CD4-positive, alpha-beta T cell treated with Interleukin-15 for 1 hour (primary cell): ENCODE measurements around the gene ZFPM1.
A peak's percentile ranks its signal among the peaks of the same experiment; 100 is the strongest.

ENCODE experiments used
- DNase-seq: peaks from one replicate; pipeline ENCODE4 v3.0.0-alpha.2; 2020

The ZFPM1 gene

GRCh38 chr16:88468275-88469129 is 15.4 kb downstream of the ZFPM1 start:
- DNase-seq: no peak

GRCh38 chr16:88469615-88470395 is 16.7 kb downstream of the ZFPM1 start:
- DNase-seq: peak; percentile 59

- DNase-seq: peak; percentile 46
These were observed 17.3 kb downstream of the ZFPM1 start for GRCh38 chr16:88470396-88470680.

DNA sequence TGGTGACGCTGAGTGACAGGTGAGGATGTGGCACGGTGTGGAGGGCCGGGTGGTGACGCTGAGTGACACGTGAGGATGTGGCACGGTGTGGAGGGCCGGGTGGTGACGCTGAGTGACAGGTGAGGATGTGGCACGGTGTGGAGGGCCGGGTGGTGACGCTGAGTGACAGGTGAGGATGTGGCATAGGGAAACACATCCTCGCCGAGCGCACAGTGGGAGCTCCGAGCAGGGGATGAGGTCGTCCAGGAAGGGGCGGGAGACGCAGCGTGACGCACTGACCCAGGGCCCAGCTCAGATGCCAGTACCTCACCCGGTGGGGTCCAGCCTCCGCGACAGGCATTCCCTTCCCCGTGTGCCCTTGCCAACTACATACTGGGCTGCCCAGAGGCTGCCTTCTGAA is 17.6 kb downstream of the ZFPM1 start:
- DNase-seq: peak; percentile 47

- no peak for DNase-seq
These were observed 18.0 kb downstream of the ZFPM1 start for GRCh38 chr16:88471115-88471514.

DNA sequence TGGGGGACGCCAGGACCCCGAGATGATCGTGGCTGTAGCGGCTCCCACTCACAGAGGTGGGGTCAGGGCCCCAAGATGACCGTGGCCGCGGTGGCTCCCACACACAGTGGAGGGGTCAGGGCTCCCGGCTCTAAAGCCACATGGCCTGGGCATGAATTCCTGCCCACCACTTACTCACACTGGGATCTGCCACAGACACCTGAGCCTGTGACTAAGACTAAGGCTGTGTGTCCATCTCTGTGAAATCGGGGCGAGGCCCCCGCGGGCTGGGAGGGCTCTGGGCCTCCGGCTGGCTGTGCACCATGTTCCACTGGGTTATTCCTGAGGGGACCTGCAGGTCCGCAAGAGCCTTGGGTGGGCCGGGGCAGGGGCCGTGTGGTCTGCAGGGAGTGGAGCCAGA is 18.5 kb downstream of the ZFPM1 start:
- no peak for DNase-seq

DNA sequence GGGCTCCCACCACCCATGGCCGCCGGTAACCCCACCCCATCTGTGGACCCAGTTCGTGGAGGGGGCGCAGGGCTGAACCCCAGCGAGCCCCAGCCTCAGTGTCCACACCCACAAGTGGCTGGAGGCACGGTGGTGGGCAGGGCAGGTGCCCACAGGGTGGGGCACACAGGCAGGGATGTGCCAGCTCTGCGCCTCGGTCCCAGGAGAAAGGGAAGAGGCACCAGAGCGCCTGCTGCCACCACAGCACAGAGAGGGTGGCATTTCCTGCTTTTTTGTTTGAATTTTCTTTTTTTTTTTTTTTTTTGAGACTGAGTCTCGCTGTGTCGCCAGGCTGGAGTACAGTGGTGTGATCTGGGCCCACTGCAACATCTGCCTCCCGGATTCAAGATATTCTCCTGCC is 19.0 kb downstream of the ZFPM1 start:
- DNase-seq: no peak

DNA sequence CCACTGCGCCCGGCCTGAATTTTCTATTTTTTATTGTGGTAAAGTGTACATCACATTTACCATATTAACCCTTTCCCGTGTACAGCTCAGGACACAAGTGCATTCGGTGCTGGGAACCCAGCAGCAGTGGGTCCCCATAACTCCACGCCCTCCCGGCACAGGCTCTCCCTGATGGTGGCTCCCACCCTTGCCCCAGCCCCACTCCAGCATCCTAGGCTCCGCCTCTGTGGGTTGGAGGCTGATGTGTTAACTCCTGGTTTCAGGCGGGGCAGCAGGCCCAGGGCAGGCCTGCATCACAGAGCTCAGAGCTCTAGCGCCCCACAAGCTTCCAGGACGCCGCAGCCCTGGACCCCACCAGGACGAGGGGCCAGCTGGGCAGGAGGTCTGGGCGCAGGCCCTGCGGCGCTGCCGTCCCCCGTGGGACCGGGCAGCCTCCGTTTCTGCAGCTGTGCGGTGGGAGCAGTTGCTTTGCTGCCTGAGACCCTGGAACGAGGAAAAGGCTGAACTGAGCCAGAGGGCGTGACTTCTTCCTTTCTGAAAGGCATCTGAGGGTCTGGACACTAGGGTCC is 19.6 kb downstream of the ZFPM1 start:
- no peak for DNase-seq

- DNase-seq: no peak
These were observed 20.8 kb downstream of the ZFPM1 start for GRCh38 chr16:88473666-88474534.

DNA sequence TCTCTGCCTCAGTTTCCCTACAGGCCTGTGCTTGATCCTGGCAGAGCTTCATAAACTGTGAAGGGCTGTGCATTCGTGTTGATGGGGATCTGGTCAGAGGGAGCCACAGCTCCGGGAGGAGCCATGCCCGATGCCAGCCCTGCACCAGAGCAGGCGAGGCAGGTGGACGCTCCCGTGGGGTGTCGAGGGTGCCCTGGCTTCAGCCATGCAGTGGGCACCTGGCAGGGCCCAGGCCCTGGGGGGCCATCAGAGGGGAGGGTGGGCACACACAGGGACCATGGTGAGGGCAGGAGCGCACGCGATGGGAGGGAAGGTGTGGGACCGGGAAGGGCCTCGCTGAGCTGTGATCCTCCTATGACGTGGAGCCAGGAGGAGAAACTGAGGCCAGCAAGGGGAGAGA is 22.0 kb downstream of the ZFPM1 start:
- no peak for DNase-seq

DNA sequence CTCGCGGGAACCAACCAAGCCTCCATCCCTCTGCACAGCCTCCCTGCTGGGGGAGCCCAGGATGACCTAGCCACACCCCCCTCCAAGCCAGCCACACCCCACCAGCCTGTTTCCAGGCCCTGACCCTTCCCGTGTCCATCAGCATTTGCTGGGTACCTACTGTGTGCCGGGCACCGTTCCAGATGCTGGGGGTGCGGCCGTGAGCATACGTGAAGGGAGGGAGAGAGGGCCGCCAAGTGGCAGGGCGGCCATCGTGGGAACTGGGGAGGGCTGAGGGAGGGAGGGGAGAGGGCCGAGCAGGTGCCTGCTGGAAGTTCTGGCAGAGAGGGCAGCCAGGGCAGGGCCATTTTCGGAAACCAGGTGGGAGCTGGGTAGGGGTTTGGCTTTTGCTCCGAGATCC is 23.1 kb downstream of the ZFPM1 start:
- DNase-seq: no peak

- no peak for DNase-seq
These were observed 23.8 kb downstream of the ZFPM1 start for GRCh38 chr16:88476817-88477397.

GRCh38 chr16:88477631-88478519 is 24.8 kb downstream of the ZFPM1 start:
- DNase-seq: peak; percentile 51

DNA sequence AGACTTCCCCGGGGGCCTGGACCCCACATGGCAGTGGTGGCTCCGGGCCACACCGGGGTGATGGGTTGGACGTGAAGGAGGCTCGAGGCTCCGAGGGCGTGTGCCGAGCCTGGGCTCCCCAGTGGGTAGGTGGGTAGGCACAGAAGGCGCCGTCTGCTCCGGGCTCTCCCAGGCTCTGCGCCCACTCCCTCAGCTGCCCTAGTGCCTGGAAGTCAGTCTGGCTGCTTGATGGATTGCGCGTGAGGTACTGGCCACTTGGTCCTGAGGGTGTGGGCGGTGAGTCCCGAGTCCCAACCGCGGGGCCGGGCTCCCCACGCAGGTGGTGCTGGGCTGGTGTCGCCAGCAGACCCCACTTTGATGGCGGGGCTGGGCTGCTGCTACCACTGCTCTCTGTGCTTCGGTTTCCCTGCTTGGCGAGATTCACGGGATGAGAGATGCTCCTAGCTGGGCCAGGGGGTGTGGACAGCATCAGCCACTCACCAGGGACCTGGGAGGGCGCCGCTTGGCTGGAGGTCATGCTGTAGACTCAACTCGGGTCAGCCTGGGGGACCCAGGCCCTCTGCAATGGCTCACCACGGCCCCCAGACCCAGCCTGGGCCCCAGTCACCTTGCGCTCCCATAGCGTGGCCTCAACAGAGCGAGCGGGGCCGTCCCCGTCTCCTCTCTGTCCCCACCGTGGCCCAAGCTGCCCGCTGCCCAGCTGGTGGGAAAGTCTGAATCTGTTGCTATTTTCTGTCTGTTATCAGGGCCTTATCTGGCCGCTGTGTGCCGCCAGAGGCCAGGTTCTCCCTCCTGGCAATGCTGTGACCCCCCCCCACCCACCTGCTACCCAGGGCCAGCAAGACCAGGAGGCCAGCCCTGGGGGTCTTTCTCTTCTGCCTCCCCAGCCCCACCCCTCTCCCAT is 26.1 kb downstream of the ZFPM1 start:
- no peak for DNase-seq

GRCh38 chr16:88479793-88480760 is 27.0 kb downstream of the ZFPM1 start:
- peak; percentile 64 for DNase-seq

GRCh38 chr16:88480829-88481228 is 27.7 kb downstream of the ZFPM1 start:
- no peak for DNase-seq

DNA sequence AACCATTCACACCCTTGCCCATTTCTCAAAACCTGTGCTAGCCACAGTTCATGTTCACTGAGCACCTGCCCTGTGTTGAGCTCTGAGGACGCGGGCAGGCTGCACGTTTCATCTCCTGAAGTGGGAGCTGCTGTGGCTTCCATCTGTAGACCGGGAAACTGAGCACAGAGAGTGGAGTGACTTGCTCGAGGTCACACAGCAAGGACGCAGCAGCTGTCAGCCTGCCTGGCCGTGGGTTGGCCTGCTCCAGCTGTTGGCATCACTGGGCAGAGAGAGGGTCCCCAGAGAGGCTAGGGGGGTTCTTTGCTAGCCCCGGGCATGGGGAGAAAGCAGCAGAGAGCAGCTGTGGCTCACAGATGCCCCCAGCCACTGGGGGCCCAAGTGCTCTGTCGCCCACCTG is 28.8 kb downstream of the ZFPM1 start:
- DNase-seq: no peak

DNA sequence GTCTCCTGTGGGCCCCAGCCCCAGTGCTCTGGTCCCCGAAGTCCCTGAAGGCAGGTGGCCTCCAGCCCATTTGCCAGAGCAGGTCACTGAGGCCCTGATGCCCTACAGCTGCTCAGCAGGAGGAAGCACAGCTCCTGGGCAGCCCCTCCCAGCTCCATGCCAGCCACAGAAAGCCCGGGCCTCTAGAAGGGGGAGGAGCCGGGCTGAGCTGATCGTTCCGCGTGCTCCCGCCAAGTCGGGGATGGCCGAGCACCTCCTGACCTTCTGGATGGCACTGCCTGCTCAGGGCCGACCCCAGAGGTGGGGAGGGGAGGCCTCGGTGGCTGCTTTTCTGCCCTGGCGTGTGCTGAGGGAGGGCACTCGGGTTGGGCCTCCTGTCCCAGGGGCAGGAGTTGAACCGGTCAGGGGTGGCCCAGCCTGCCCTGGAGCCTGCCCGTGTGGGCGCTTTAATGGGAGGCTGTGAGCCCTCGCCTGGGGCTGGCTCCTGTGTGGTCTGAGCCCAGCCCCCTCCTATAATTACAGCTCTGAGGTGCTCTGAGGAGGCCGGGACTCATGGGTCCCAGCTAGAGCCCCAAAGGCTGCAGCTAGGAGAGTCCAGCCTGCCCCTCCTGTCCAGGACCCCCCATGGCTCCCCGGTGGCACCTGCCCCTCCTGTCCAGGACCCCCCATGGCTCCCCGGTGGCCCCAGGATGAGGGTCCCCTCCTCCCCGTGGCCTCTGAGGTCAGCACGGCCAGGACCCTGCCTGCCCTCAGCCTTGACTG is 29.7 kb downstream of the ZFPM1 start:
- no peak for DNase-seq

DNA sequence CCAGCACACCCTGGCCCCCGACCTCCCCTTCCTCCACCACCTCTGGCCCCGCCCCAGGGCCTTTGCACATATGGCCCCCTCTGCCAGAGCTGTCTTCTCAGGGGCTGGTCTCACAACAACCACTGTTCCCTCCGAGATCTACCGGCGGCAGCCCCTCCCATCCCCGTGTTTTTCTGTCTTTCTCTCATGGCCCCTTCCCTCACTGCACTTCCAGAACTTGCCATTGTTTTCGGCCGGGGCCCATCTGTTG is 30.2 kb downstream of the ZFPM1 start:
- no peak for DNase-seq
